ENCODE results near the gene DNAJC22. TPM values are rescaled to one million over a fixed set of nuclear protein-coding genes. Genes with fewer than 3 reads are reported as not detected.
"Not testable (repeated sequence)": the region's sequence is repeated elsewhere in the genome, so short reads cannot be mapped to it uniquely, and the experiment has no call there.

DNAJC22 gene
- total RNA-seq, 1 experiment from 2014 or later: 47.7 TPM

DNA sequence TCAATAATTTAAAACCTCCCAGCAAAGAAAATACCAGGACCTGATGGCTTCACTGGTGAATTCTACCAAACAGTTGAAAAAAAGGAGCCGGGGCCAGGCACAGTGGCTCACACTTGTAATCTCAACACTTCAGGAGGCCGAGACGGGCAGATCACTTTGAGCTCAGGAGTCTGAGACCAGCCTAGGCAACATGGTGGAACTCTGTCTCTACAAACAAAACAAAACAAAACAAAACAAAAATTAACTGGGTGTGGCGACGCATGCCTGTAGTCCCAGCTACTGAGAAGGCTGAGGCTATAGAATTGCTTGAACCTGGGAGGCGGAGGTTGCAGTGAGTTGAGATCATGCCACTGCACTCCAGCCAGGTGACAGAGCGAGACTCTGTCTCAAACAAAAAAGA is 37.3 kb upstream of the DNAJC22 start:
- H3K4me1 ChIP-seq: no peaks in the 10 kb centered on the region
- Mint-ChIP-seq H3K36me3 (ENCODE audit: insufficient read depth, unreplicated experiment) (no peaks in the 10 kb centered on the region), H3K27me3 (ENCODE audit: insufficient read depth, unreplicated experiment) (peaks cover 5% of the 10 kb centered on the region), H3K27ac (ENCODE audit: unreplicated experiment) (no peak overlapping the region), H3K9me3 (ENCODE audit: unreplicated experiment) (no peaks in the 10 kb centered on the region), H3K4me3 (ENCODE audit: unreplicated experiment) (no peak overlapping the region), H3K4me1 (ENCODE audit: low read depth, unreplicated experiment) (peaks cover 7% of the 10 kb centered on the region)
- no peaks in the 10 kb centered on the region for H3K36me3 ChIP-seq (ENCODE audit: control insufficient read depth, insufficient read depth, low read length)
- intact Hi-C loops (cut with micrococcal nuclease; ENCODE audit: unreplicated experiment): no loop called here
- no TSS peak for BruUV-seq (replicated peaks)
- H3K4me3 ChIP-seq (ENCODE audit: low read depth, low read length): no peak overlapping the region
- TF ChIP-seq, protein P1, sequence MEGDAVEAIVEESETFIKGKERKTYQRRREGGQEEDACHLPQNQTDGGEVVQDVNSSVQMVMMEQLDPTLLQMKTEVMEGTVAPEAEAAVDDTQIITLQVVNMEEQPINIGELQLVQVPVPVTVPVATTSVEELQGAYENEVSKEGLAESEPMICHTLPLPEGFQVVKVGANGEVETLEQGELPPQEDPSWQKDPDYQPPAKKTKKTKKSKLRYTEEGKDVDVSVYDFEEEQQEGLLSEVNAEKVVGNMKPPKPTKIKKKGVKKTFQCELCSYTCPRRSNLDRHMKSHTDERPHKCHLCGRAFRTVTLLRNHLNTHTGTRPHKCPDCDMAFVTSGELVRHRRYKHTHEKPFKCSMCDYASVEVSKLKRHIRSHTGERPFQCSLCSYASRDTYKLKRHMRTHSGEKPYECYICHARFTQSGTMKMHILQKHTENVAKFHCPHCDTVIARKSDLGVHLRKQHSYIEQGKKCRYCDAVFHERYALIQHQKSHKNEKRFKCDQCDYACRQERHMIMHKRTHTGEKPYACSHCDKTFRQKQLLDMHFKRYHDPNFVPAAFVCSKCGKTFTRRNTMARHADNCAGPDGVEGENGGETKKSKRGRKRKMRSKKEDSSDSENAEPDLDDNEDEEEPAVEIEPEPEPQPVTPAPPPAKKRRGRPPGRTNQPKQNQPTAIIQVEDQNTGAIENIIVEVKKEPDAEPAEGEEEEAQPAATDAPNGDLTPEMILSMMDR (IDR thresholded peaks at IDR 0.05; ENCODE audit: insufficient read depth in 1 of 2, low read depth in 1 of 2, low read length in 1 of 2, severe bottlenecking in 1 of 2, unreplicated experiment in 1 of 2): no peak
- H3K9me3 ChIP-seq: no peaks in the 10 kb centered on the region
- ChIA-PET POLR2A (interaction anchor here (1.1 kb wide), 1 partner anchor 14 kb away, joined by 5 read pairs; the partner anchor contains the start of gene TROAP), CTCF (interaction anchor here (1.0 kb wide), 1 partner anchor 12 kb away, joined by 4 read pairs; no protein-coding TSS in a partner anchor)
- no peak for DNase-seq
- no peaks in the 10 kb centered on the region for H3K27me3 ChIP-seq (replicated peaks; ENCODE audit: control insufficient read depth, insufficient read depth, low read length)

DNA sequence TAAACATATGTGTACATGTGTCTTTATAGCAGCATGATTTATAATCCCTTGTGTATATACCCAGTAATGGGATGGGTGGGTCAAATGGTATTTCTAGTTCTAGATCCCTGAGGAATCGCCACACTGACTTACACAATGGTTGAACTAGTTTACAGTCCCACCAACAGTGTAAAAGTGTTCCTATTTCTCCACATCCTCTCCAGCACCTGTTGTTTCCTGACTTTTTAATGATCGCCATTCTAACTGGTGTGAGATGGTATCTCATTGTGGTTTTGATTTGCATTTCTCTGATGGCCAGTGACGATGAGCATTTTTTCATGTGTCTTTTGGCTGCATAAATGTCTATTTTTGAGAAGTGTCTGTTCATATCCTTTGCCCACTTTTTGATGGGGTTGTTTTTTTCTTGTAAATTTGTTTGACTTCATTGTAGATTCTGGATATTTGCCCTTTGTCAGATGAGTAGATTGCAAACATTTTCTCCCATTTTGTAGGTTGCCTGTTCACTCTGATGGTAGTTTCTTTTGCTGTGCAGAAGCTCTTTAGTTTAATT is 36.2 kb upstream of the DNAJC22 start:
- intact Hi-C loops (cut with micrococcal nuclease; ENCODE audit: unreplicated experiment); H3K36me3 ChIP-seq (ENCODE audit: control insufficient read depth, insufficient read depth, low read length); H3K27me3 Mint-ChIP-seq (ENCODE audit: insufficient read depth, unreplicated experiment); DNase-seq; H3K4me3 Mint-ChIP-seq (ENCODE audit: unreplicated experiment); H3K4me1 ChIP-seq; H3K27ac Mint-ChIP-seq (ENCODE audit: unreplicated experiment); BruUV-seq (replicated peaks); POLR2A ChIA-PET; H3K4me1 Mint-ChIP-seq (ENCODE audit: low read depth, unreplicated experiment); H3K4me3 ChIP-seq (ENCODE audit: low read depth, low read length); H3K9me3 Mint-ChIP-seq (ENCODE audit: unreplicated experiment); H3K27me3 ChIP-seq (replicated peaks; ENCODE audit: control insufficient read depth, insufficient read depth, low read length); H3K36me3 Mint-ChIP-seq (ENCODE audit: insufficient read depth, unreplicated experiment); H3K9me3 ChIP-seq: not testable (repeated sequence)
- CTCF ChIA-PET: interaction anchor here (0.9 kb wide), 1 partner anchor 36 kb away, joined by 3 read pairs; the partner anchor contains the start of gene DNAJC22

DNA sequence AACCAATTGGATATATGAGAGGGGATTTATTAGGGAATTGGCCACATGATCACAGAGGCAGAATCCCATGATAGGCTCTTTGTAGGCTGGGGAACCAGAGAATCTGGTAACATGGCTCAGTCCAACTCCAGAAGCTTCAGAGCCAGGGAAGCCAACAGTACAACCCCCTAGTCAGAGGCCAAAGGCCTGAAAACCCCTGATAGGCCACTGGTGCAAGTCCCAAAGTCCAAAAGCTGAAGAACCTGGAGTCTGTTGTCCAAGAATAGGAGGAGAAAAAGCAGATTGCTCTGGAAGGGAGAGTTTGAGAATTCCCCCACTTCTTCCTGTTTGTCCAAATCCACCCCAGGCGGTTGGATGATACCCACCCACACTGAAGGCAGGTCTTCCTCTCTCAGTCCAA is 31.9 kb upstream of the DNAJC22 start:
- intact Hi-C loops (cut with micrococcal nuclease; ENCODE audit: unreplicated experiment): no loop called here
- BruUV-seq (replicated peaks): no TSS peak

DNA sequence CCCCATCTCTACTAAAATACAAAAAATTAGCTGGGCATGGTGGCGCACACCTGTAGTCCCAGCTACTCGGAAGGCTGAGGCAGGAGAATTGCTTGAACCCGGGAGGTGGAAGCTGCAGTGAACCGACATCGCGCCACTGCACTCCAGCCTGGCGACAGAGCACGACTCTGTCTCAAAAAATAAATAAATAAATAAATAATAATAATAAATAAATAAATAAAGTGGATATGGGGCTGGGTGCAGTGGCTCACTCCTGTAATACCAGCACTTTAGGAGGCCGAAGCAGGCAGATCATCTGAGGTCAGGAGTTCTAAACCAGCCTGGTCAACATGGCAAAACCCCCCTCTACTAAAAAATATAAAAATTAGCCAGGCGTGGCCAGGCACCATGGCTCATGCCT is 29.6 kb upstream of the DNAJC22 start:
- H3K27me3 Mint-ChIP-seq (ENCODE audit: insufficient read depth, unreplicated experiment); DNase-seq; intact Hi-C loops (cut with micrococcal nuclease; ENCODE audit: unreplicated experiment); BruUV-seq (replicated peaks); H3K9me3 Mint-ChIP-seq (ENCODE audit: unreplicated experiment); H3K4me1 ChIP-seq; H3K4me1 Mint-ChIP-seq (ENCODE audit: low read depth, unreplicated experiment); H3K9me3 ChIP-seq; H3K36me3 Mint-ChIP-seq (ENCODE audit: insufficient read depth, unreplicated experiment); H3K27ac Mint-ChIP-seq (ENCODE audit: unreplicated experiment); POLR2A ChIA-PET; H3K36me3 ChIP-seq (ENCODE audit: control insufficient read depth, insufficient read depth, low read length); H3K4me3 ChIP-seq (ENCODE audit: low read depth, low read length); H3K27me3 ChIP-seq (replicated peaks; ENCODE audit: control insufficient read depth, insufficient read depth, low read length); H3K4me3 Mint-ChIP-seq (ENCODE audit: unreplicated experiment): not testable (repeated sequence)
- CTCF ChIA-PET: interaction anchor here (0.6 to 0.7 kb wide), 2 partner anchors 19 to 22 kb away, joined by 4 to 7 read pairs; no protein-coding TSS in a partner anchor

More for the DNA sequence above, 31.9 kb upstream of the DNAJC22 start:
- POLR2A ChIA-PET: no interaction called here
- H3K9me3 Mint-ChIP-seq (ENCODE audit: unreplicated experiment): no peaks in the 10 kb centered on the region
- CTCF ChIA-PET: interaction anchor here (0.9 to 1.5 kb wide), 2 partner anchors 17 to 33 kb away, joined by 3 read pairs; no protein-coding TSS in a partner anchor
- Histone ChIP-seq H3K36me3 (ENCODE audit: control insufficient read depth, insufficient read depth, low read length) (no peaks in the 10 kb centered on the region), H3K4me1 (no peaks in the 10 kb centered on the region), H3K4me3 (ENCODE audit: low read depth, low read length) (no peak overlapping the region), H3K9me3 (no peaks in the 10 kb centered on the region), H3K27me3 (replicated peaks; ENCODE audit: control insufficient read depth, insufficient read depth, low read length) (no peaks in the 10 kb centered on the region)
- TF ChIP-seq, protein P1 (IDR thresholded peaks at IDR 0.05; ENCODE audit: insufficient read depth in 1 of 2, low read depth in 1 of 2, low read length in 1 of 2, severe bottlenecking in 1 of 2, unreplicated experiment in 1 of 2): no peak
- no peak overlapping the region for H3K27ac Mint-ChIP-seq (ENCODE audit: unreplicated experiment)
- H3K27me3 Mint-ChIP-seq (ENCODE audit: insufficient read depth, unreplicated experiment): no peaks in the 10 kb centered on the region
- no peak for DNase-seq
- H3K4me3 Mint-ChIP-seq (ENCODE audit: unreplicated experiment): no peak overlapping the region
- H3K36me3 Mint-ChIP-seq (ENCODE audit: insufficient read depth, unreplicated experiment): no peaks in the 10 kb centered on the region
- H3K4me1 Mint-ChIP-seq (ENCODE audit: low read depth, unreplicated experiment): no peaks in the 10 kb centered on the region

DNA sequence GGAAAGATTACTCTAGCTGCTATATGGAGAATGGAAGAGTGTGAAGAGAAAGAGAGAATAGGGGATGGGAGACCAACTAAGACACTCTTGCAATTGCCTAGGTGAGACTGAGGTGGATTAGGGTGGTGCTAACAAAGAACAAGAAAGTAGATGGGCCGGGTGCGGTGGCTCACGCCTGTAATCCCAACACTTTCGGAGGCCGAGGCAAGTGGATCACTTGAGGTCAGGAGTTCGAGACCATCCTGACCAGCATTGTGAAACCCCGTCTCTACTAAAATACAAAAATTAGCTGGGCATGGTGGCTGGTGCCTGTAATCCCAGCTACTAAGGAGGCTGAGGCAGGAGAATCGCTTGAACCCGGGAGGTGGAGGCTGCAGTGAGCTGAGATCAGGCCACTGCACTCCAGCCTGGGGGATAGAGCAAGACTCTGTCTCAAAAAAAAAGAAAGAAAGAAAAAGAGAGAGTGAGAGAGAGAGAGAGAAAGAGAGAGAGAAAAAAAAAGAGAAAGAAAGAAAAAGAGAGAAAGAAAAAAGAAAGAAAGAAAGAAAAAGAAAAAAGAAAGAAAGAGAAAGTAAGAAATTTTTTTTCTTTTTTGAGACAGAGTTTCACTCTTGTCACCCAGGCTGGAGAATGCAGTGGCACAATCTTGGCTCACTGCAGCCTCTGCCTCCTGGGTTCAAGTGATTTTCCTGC is 26.1 kb upstream of the DNAJC22 start:
- DNase-seq; H3K4me3 ChIP-seq (ENCODE audit: low read depth, low read length); POLR2A ChIA-PET; H3K27ac Mint-ChIP-seq (ENCODE audit: unreplicated experiment); H3K4me1 ChIP-seq; H3K9me3 ChIP-seq; H3K9me3 Mint-ChIP-seq (ENCODE audit: unreplicated experiment); H3K27me3 Mint-ChIP-seq (ENCODE audit: insufficient read depth, unreplicated experiment); H3K4me1 Mint-ChIP-seq (ENCODE audit: low read depth, unreplicated experiment); BruUV-seq (replicated peaks); intact Hi-C loops (cut with micrococcal nuclease; ENCODE audit: unreplicated experiment); H3K36me3 ChIP-seq (ENCODE audit: control insufficient read depth, insufficient read depth, low read length); H3K27me3 ChIP-seq (replicated peaks; ENCODE audit: control insufficient read depth, insufficient read depth, low read length): not testable (repeated sequence)
- Mint-ChIP-seq H3K4me3 (ENCODE audit: unreplicated experiment) (peak overlapping the region; percentile 17), H3K36me3 (ENCODE audit: insufficient read depth, unreplicated experiment) (peaks cover 13% of the 10 kb centered on the region)
- CTCF ChIA-PET: interaction anchor here (0.7 kb wide), 1 partner anchor 204 kb away, joined by 3 read pairs; no protein-coding TSS in a partner anchor

All from Caco-2 (cell line).